H1 (cell line): Measurements from ENCODE around the gene KLK4.

Experiments
- CEBPB ChIP-seq: IDR thresholded peaks from 2 replicates; pipeline ENCODE4 v1.6.1; 2012; ENCODE audit warnings: low read depth, low read length
- CTCF ChIP-seq, 3 experiments: IDR thresholded peaks; 1 replicate in 2 of 3; 2 replicates in 1 of 3; pipeline versions ENCODE4 v1.5.1 to v1.6.1; 2011; ENCODE audit warnings: low read length in 3 of 3, mild to moderate bottlenecking in 3 of 3, inconsistent platforms in 2 of 3, low read depth in 1 of 3, moderate library complexity in 1 of 3; ENCODE audit not compliant: insufficient read depth in 1 of 3; ENCODE audit errors: control extremely low read depth in 1 of 3
- SP2 ChIP-seq: IDR thresholded peaks from 2 replicates; pipeline ENCODE4 v1.6.1; 2012; ENCODE audit warnings: mild to moderate bottlenecking, low read length, inconsistent platforms
- TEAD4 ChIP-seq: IDR thresholded peaks from 2 replicates; pipeline ENCODE4 v1.6.1; 2012; ENCODE audit warnings: low read depth, low read length, inconsistent platforms, mixed read lengths
- YY1 ChIP-seq: IDR thresholded peaks from 2 replicates; pipeline ENCODE4 v1.6.1; 2011; ENCODE audit warnings: low read depth, mild to moderate bottlenecking, low read length

DNA sequence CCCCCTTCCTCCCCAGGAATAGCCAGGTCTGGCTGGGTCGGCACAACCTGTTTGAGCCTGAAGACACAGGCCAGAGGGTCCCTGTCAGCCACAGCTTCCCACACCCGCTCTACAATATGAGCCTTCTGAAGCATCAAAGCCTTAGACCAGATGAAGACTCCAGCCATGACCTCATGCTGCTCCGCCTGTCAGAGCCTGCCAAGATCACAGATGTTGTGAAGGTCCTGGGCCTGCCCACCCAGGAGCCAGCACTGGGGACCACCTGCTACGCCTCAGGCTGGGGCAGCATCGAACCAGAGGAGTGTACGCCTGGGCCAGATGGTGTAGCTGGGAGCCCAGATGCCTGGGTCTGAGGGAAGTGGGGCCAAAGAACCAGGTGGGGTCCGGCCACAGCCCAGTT, 34.7 kb downstream of the KLK4 start:
- no peak for TF ChIP-seq CTCF (IDR thresholded peaks at IDR 0.05; ENCODE audit: control extremely low read depth in 1 of 3, insufficient read depth in 1 of 3, low read depth in 1 of 3, low read length in 3 of 3)
- TF ChIP-seq SP2, result no peak
- no peak for TF ChIP-seq CEBPB
- TF ChIP-seq TEAD4, result no peak
- no peak for TF ChIP-seq YY1
